H9 (cell line): ENCODE measurements around the gene ZDHHC19. TPM values are rescaled to one million over a fixed set of nuclear protein-coding genes. Genes with fewer than 3 reads are reported as not detected.

Experiments used
- DNase-seq: peaks from one replicate; pipeline ENCODE4 v3.0.0-alpha.2; 2017
- H2AFZ ChIP-seq: one replicate; pipeline ENCODE4 v1.6.1; 2013; ENCODE audit warnings: mild to moderate bottlenecking, low read length, control low read depth, moderate library complexity
- H2AK5ac ChIP-seq: 2 replicates; pipeline ENCODE4 v1.6.1; 2013; ENCODE audit warnings: low read length, control low read depth, mixed read lengths; ENCODE audit not compliant: insufficient read length
- H2BK120ac ChIP-seq: one replicate; pipeline ENCODE4 v1.6.1; 2013; ENCODE audit warnings: low read depth, mild to moderate bottlenecking, low read length, control low read depth, inconsistent platforms; ENCODE audit not compliant: poor library complexity, severe bottlenecking
- H2BK12ac ChIP-seq: 2 replicates; pipeline ENCODE4 v1.6.1; 2013; ENCODE audit warnings: low read length, control low read depth, mixed read lengths, low read depth; ENCODE audit not compliant: insufficient read length
- H2BK15ac ChIP-seq: 2 replicates; pipeline ENCODE4 v1.6.1; 2013; ENCODE audit warnings: low read depth, low read length, control low read depth
- H2BK20ac ChIP-seq: one replicate; pipeline ENCODE4 v1.6.1; 2013; ENCODE audit warnings: low read depth, mild to moderate bottlenecking, low read length, control low read depth, inconsistent platforms; ENCODE audit not compliant: poor library complexity, severe bottlenecking
- H2BK5ac ChIP-seq: 2 replicates; pipeline ENCODE4 v1.6.1; 2013; ENCODE audit warnings: low read length, control low read depth, mixed read lengths; ENCODE audit not compliant: insufficient read length
- H3K14ac ChIP-seq: 2 replicates; pipeline ENCODE4 v1.6.1; 2013; ENCODE audit warnings: low read length, control low read depth; ENCODE audit not compliant: insufficient read depth
- H3K18ac ChIP-seq: 2 replicates; pipeline ENCODE4 v1.6.1; 2013; ENCODE audit warnings: low read depth, mild to moderate bottlenecking, mixed read lengths, low read length, control low read depth; ENCODE audit not compliant: insufficient read length
- H3K23ac ChIP-seq: 2 replicates; pipeline ENCODE4 v1.6.1; 2013; ENCODE audit warnings: low read length, control low read depth, mixed read lengths, low read depth; ENCODE audit not compliant: insufficient read length
- H3K23me2 ChIP-seq: 2 replicates; pipeline ENCODE4 v1.6.1; 2013; ENCODE audit warnings: low read depth, mild to moderate bottlenecking, mixed read lengths, low read length, control low read depth; ENCODE audit not compliant: insufficient read length, poor library complexity, severe bottlenecking
- H3K27ac ChIP-seq: 2 replicates; pipeline ENCODE4 v1.5.1; 2013; ENCODE audit warnings: low read length, control low read depth, mixed read lengths, low read depth; ENCODE audit not compliant: insufficient read length
- H3K27me3 ChIP-seq: 2 replicates; pipeline ENCODE4 v1.6.1; 2013; ENCODE audit warnings: low read length, control low read depth, inconsistent platforms; ENCODE audit not compliant: insufficient read depth
- H3K4ac ChIP-seq: 2 replicates; pipeline ENCODE4 v1.6.1; 2013; ENCODE audit warnings: low read depth, mild to moderate bottlenecking, control low read depth, inconsistent platforms, low read length, moderate library complexity
- H3K4me1 ChIP-seq: 2 replicates; pipeline ENCODE4 v1.6.1; 2013; ENCODE audit warnings: low read length, control low read depth, inconsistent platforms; ENCODE audit not compliant: insufficient read depth
- H3K4me2 ChIP-seq: 2 replicates; pipeline ENCODE4 v1.6.1; 2013; ENCODE audit warnings: low read length, control low read depth, mixed read lengths; ENCODE audit not compliant: insufficient read length, insufficient read depth
- H3K56ac ChIP-seq: 2 replicates; pipeline ENCODE4 v1.6.1; 2013; ENCODE audit warnings: low read depth, mild to moderate bottlenecking, mixed read lengths, low read length, control low read depth; ENCODE audit not compliant: insufficient read length
- H3K79me1 ChIP-seq: 2 replicates; pipeline ENCODE4 v1.6.1; 2013; ENCODE audit warnings: low read depth, mild to moderate bottlenecking, moderate library complexity, low read length, control low read depth, inconsistent platforms; ENCODE audit not compliant: insufficient read depth, poor library complexity, severe bottlenecking
- H3K79me2 ChIP-seq: 2 replicates; pipeline ENCODE4 v1.6.1; 2013; ENCODE audit warnings: low read length, control low read depth, inconsistent platforms; ENCODE audit not compliant: insufficient read depth
- H3K9ac ChIP-seq: 2 replicates; pipeline ENCODE4 v1.6.1; 2013; ENCODE audit warnings: low read length, control low read depth, mixed read lengths; ENCODE audit not compliant: insufficient read length; ENCODE audit errors: extremely low read depth
- H3K9me3 ChIP-seq: one replicate; pipeline ENCODE4 v1.6.1; 2013; ENCODE audit warnings: low read depth, low read length, inconsistent platforms; ENCODE audit not compliant: control insufficient read depth
- H3T11ph ChIP-seq: one replicate; pipeline ENCODE4 v1.6.1; 2013; ENCODE audit warnings: mild to moderate bottlenecking, low read length, control low read depth, inconsistent platforms
- H4K20me1 ChIP-seq: one replicate; pipeline ENCODE4 v1.6.1; 2013; ENCODE audit not compliant: control insufficient read depth, insufficient read length, insufficient read depth
- H4K5ac ChIP-seq: 2 replicates; pipeline ENCODE4 v1.6.1; 2013; ENCODE audit warnings: low read depth, mild to moderate bottlenecking, mixed read lengths, low read length, control low read depth; ENCODE audit not compliant: insufficient read length
- H4K8ac ChIP-seq: replicated peaks from 2 replicates; pipeline ENCODE4 v1.6.1; 2013; ENCODE audit warnings: low read length, control low read depth, mixed read lengths, low read depth; ENCODE audit not compliant: insufficient read length
- H4K91ac ChIP-seq: 2 replicates; pipeline ENCODE4 v1.6.1; 2013; ENCODE audit warnings: low read depth, mild to moderate bottlenecking, moderate library complexity, mixed read lengths, low read length, control low read depth; ENCODE audit not compliant: insufficient read length
- H3K27ac Mint-ChIP-seq, 3 experiments: 2 replicates in 2 of 3; 3 replicates in 1 of 3; pipeline ENCODE4 v1.8.0; 2020 to 2021; ENCODE audit warnings: mixed read lengths in 3 of 3, mild to moderate bottlenecking in 1 of 3, moderate library complexity in 1 of 3
- H3K27me3 Mint-ChIP-seq: 2 replicates; pipeline ENCODE4 v1.8.0; 2021; ENCODE audit warnings: low read depth, mild to moderate bottlenecking, moderate library complexity, mixed read lengths
- H3K36me3 Mint-ChIP-seq, 3 experiments: 2 replicates in 2 of 3; 3 replicates in 1 of 3; pipeline ENCODE4 v1.8.0; 2020 to 2021; ENCODE audit warnings: low read depth in 3 of 3, mixed read lengths in 3 of 3; ENCODE audit not compliant: insufficient read depth in 1 of 3
- H3K4me1 Mint-ChIP-seq, 2 experiments: 2 replicates each; pipeline ENCODE4 v1.8.0; 2020; ENCODE audit warnings: mixed read lengths in 2 of 2
- H3K4me3 Mint-ChIP-seq, 2 experiments: 2 replicates in 1 of 2; 3 replicates in 1 of 2; pipeline ENCODE4 v1.8.0; 2020 to 2021; ENCODE audit warnings: mild to moderate bottlenecking in 2 of 2, mixed read lengths in 2 of 2, moderate library complexity in 1 of 2
- H3K9me3 Mint-ChIP-seq, 2 experiments: 2 replicates in 1 of 2; 3 replicates in 1 of 2; pipeline ENCODE4 v1.8.0; 2020; ENCODE audit warnings: mild to moderate bottlenecking in 2 of 2, mixed read lengths in 2 of 2, moderate library complexity in 1 of 2
- WGBS: extraction: QIAGEN DNeasy Blood & Tissue Kit; methylation state at CpG from one replicate; pipeline ENCODE4 v1.1.7; 2013; ENCODE audit warnings: missing lambda C conversion rate, low lambda C conversion rate, mixed read lengths; ENCODE audit not compliant: insufficient read length; ENCODE audit errors: extremely low coverage; 5-methylcytosine and 5-hydroxymethylcytosine counted together
- total RNA-seq: library from RNA; stranded (reverse); gene quantifications from 2 replicates; pipeline ENCODE4 v1.2.1, GENCODE V29; 2021
- TF ChIP-seq, protein P1 (sequence below): fragments of 200-600 bp; sonication (generic); conservative IDR thresholded peaks from 3 replicates; pipeline ENCODE4 v1.8.0; 2021; ENCODE audit warnings: antibody characterized with exemption, mild to moderate bottlenecking

Gene ZDHHC19
- total RNA-seq, 1 experiment from 2014 or later, result 2.2 TPM

- no peaks in the 10 kb centered on the region for H3K9me3 Mint-ChIP-seq
These were observed 48.5 kb downstream of the ZDHHC19 start for GRCh38 chr3:196162679-196163078.

More at GRCh38 chr3:196162679-196163078, 48.5 kb downstream of the ZDHHC19 start:
- H3K9me3 ChIP-seq, result no peaks in the 10 kb centered on the region
- H3K14ac ChIP-seq, result no peak overlapping the region; the same call in 1 of the 2 replicates
- H4K91ac ChIP-seq, result no peak overlapping the region
- no peak overlapping the region for H2AK5ac ChIP-seq
- no peaks in the 10 kb centered on the region; the same call in 1 of the 2 replicates for H3K4me1 ChIP-seq
- Mint-ChIP-seq H3K4me1 (peaks cover 8 to 14% of the 10 kb centered on the region in 2 experiments), H3K27me3 (no peaks in the 10 kb centered on the region), H3K4me3 (no peak overlapping the region), H3K36me3 (no peaks in the 10 kb centered on the region), H3K27ac (peak overlapping the region in 1 of 3 experiments; percentile 53; a peak in 1 of 7 replicates)
- H3K27me3 ChIP-seq, result no peaks in the 10 kb centered on the region
- H3T11ph ChIP-seq, result no peak overlapping the region
- H3K23me2 ChIP-seq, result no peaks in the 10 kb centered on the region
- no peaks in the 10 kb centered on the region for H3K79me2 ChIP-seq
- H3K9ac ChIP-seq, result no peak overlapping the region
- H3K79me1 ChIP-seq, result no peaks in the 10 kb centered on the region
- H2BK120ac ChIP-seq, result no peak overlapping the region
- no peak overlapping the region for H4K8ac ChIP-seq
- no peak overlapping the region for H3K4ac ChIP-seq
- no peak overlapping the region for H2BK12ac ChIP-seq
- H3K18ac ChIP-seq, result no peak overlapping the region
- no CpG with 5 or more reads among the region's 9 CpGs for WGBS
- H3K4me2 ChIP-seq, result no peak overlapping the region
- TF ChIP-seq, protein P1, sequence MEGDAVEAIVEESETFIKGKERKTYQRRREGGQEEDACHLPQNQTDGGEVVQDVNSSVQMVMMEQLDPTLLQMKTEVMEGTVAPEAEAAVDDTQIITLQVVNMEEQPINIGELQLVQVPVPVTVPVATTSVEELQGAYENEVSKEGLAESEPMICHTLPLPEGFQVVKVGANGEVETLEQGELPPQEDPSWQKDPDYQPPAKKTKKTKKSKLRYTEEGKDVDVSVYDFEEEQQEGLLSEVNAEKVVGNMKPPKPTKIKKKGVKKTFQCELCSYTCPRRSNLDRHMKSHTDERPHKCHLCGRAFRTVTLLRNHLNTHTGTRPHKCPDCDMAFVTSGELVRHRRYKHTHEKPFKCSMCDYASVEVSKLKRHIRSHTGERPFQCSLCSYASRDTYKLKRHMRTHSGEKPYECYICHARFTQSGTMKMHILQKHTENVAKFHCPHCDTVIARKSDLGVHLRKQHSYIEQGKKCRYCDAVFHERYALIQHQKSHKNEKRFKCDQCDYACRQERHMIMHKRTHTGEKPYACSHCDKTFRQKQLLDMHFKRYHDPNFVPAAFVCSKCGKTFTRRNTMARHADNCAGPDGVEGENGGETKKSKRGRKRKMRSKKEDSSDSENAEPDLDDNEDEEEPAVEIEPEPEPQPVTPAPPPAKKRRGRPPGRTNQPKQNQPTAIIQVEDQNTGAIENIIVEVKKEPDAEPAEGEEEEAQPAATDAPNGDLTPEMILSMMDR, result no peak
- H2BK5ac ChIP-seq, result no peak overlapping the region
- no peak overlapping the region for H2BK20ac ChIP-seq
- H2AFZ ChIP-seq, result no peak overlapping the region
- no peak overlapping the region for H2BK15ac ChIP-seq
- no peak overlapping the region for H3K27ac ChIP-seq
- no peak overlapping the region for H3K56ac ChIP-seq
- DNase-seq, result no peak
- no peaks in the 10 kb centered on the region for H4K20me1 ChIP-seq
- H3K23ac ChIP-seq, result no peak overlapping the region
- no peak overlapping the region for H4K5ac ChIP-seq
